CD14-positive monocyte (primary cell): ENCODE results near the gene DIS3L2. TPM values are rescaled to one million over a fixed set of nuclear protein-coding genes. Genes with fewer than 3 reads are reported as not detected.

Experiments
- DNase-seq, 3 donors: peaks; one replicate each; pipeline ENCODE4 v3.0.0-alpha.2; 2011 to 2022
- H2AFZ ChIP-seq: 2 replicates; pipeline ENCODE4 v1.6.0; 2012; ENCODE audit warnings: mild to moderate bottlenecking, low read depth, low read length, inconsistent platforms; ENCODE audit not compliant: insufficient read depth, poor library complexity, severe bottlenecking
- H3K27ac ChIP-seq, 2 donors: 1 replicate in 1 of 2; 2 replicates in 1 of 2; pipeline ENCODE4 v1.5.1; 2012 to 2013; ENCODE audit warnings: low read length in 2 of 2, control low read depth in 1 of 2, inconsistent platforms in 1 of 2, low read depth in 1 of 2, mild to moderate bottlenecking in 1 of 2
- H3K27me3 ChIP-seq, 2 donors: one replicate each; pipeline versions ENCODE4 v1.6.0 to v1.6.1; 2011 to 2013; ENCODE audit warnings: low read length in 2 of 2; ENCODE audit not compliant: control insufficient read depth in 2 of 2, insufficient read depth in 2 of 2
- H3K36me3 ChIP-seq, 2 donors: replicated peaks in 1 of 2; 1 replicate in 1 of 2; 2 replicates in 1 of 2; pipeline versions ENCODE4 v1.5.1 to v1.6.1; 2012 to 2013; ENCODE audit warnings: low read length in 2 of 2, control low read depth in 1 of 2, inconsistent platforms in 1 of 2, mild to moderate bottlenecking in 1 of 2; ENCODE audit not compliant: insufficient read depth in 2 of 2, control insufficient read depth in 1 of 2
- H3K4me1 ChIP-seq, 2 donors: 1 replicate in 1 of 2; 2 replicates in 1 of 2; pipeline versions ENCODE4 v1.5.1 to v1.6.1; 2012 to 2013; ENCODE audit warnings: low read length in 2 of 2, control low read depth in 1 of 2, inconsistent platforms in 1 of 2, mild to moderate bottlenecking in 1 of 2, moderate library complexity in 1 of 2; ENCODE audit not compliant: insufficient read depth in 2 of 2, control insufficient read depth in 1 of 2
- H3K4me2 ChIP-seq: replicated peaks from 2 replicates; pipeline ENCODE3; 2012; ENCODE audit warnings: low read length, moderate library complexity, mild to moderate bottlenecking; ENCODE audit not compliant: poor library complexity, severe bottlenecking; ENCODE audit errors: extremely low read depth
- H3K4me3 ChIP-seq, 3 experiments: fragments of 200-600 bp in 1 of 3; sonication (generic) in 1 of 3; replicated peaks in 1 of 3; 1 replicate in 2 of 3; 2 replicates in 1 of 3; pipeline ENCODE4 v1.5.1; 2011 to 2013; ENCODE audit warnings: low read length in 3 of 3, mild to moderate bottlenecking in 3 of 3, control low read depth in 2 of 3, low read depth in 2 of 3, inconsistent platforms in 1 of 3, moderate library complexity in 1 of 3
- H3K79me2 ChIP-seq: 2 replicates; pipeline ENCODE4 v1.6.0; 2012; ENCODE audit warnings: mild to moderate bottlenecking, control low read depth, inconsistent platforms, low read length, moderate library complexity; ENCODE audit not compliant: insufficient read depth
- H3K9ac ChIP-seq: 2 replicates; pipeline ENCODE4 v1.6.0; 2017; ENCODE audit warnings: low read length, mild to moderate bottlenecking; ENCODE audit not compliant: insufficient read depth, poor library complexity, severe bottlenecking
- H3K9me3 ChIP-seq, 2 donors: replicated peaks in 1 of 2; 1 replicate in 1 of 2; 2 replicates in 1 of 2; pipeline versions ENCODE4 v1.5.1 to v1.6.1; 2012 to 2013; ENCODE audit warnings: low read length in 2 of 2, control low read depth in 1 of 2; ENCODE audit not compliant: control insufficient read depth in 1 of 2, insufficient read depth in 1 of 2
- H4K20me1 ChIP-seq: 2 replicates; pipeline ENCODE4 v1.6.0; 2012; ENCODE audit warnings: mild to moderate bottlenecking, low read length, control low read depth, moderate library complexity; ENCODE audit not compliant: insufficient read depth
- H3K27ac Mint-ChIP-seq, 7 donors: one replicate each; pipeline ENCODE4 v1.8.0; 2020; ENCODE audit warnings: mild to moderate bottlenecking in 7 of 7, mixed read lengths in 7 of 7, moderate library complexity in 6 of 7, inconsistent platforms in 2 of 7
- H3K27me3 Mint-ChIP-seq, 3 donors: one replicate each; pipeline ENCODE4 v1.8.0; 2021 to 2022; ENCODE audit warnings: low read depth in 3 of 3, mild to moderate bottlenecking in 3 of 3, mixed read lengths in 3 of 3, moderate library complexity in 3 of 3, inconsistent platforms in 1 of 3
- H3K36me3 Mint-ChIP-seq, 2 donors: one replicate each; pipeline ENCODE4 v1.8.0; 2020; ENCODE audit warnings: mixed read lengths in 2 of 2, inconsistent platforms in 1 of 2, mild to moderate bottlenecking in 1 of 2
- H3K4me1 Mint-ChIP-seq: one replicate; pipeline ENCODE4 v1.8.0; 2020; ENCODE audit warnings: mild to moderate bottlenecking, mixed read lengths
- H3K4me3 Mint-ChIP-seq, 2 donors: one replicate each; pipeline ENCODE4 v1.8.0; 2020; ENCODE audit warnings: mild to moderate bottlenecking in 2 of 2, mixed read lengths in 2 of 2, moderate library complexity in 1 of 2
- H3K9me3 Mint-ChIP-seq, 7 donors: one replicate each; pipeline ENCODE4 v1.8.0; 2020 to 2022; ENCODE audit warnings: mixed read lengths in 7 of 7, mild to moderate bottlenecking in 6 of 7, moderate library complexity in 6 of 7, inconsistent platforms in 2 of 7
- WGBS: methylation state at CpG from one replicate; pipeline ENCODE4 v1.1.5; 2013; ENCODE audit warnings: missing lambda C conversion rate; ENCODE audit not compliant: insufficient coverage; 5-methylcytosine and 5-hydroxymethylcytosine counted together
- intact Hi-C, 2 donors: fragments of 100-400 bp; cut with micrococcal nuclease; formaldehyde crosslinking; loops; one replicate each; pipeline versions ENCODE4 v1.15.0 to v1.15.1; 2023
- polyA plus RNA-seq, 3 donors: library from polyadenylated mRNA; depleted of rRNA in 1 of 3; unstranded in 2 of 3; stranded (reverse) in 1 of 3; fragments of 300-500 nt in 2 of 3; fragments of >200 nt in 1 of 3; fragmentation: Illumina TruSeq in 2 of 3; gene quantifications; 1 replicate in 2 of 3; 2 replicates in 1 of 3; pipeline ENCODE4 v1.2.3, GENCODE V29; 2012 to 2021
- TF ChIP-seq, protein P1 (sequence below): fragments of 200-600 bp; IDR thresholded peaks from one replicate; pipeline ENCODE4 v1.8.0; 2022; ENCODE audit warnings: antibody characterized with exemption, mild to moderate bottlenecking

DIS3L2 gene
- polyA plus RNA-seq, 3 donors = 6.0 to 21.7 (median 6.4) TPM

DNA sequence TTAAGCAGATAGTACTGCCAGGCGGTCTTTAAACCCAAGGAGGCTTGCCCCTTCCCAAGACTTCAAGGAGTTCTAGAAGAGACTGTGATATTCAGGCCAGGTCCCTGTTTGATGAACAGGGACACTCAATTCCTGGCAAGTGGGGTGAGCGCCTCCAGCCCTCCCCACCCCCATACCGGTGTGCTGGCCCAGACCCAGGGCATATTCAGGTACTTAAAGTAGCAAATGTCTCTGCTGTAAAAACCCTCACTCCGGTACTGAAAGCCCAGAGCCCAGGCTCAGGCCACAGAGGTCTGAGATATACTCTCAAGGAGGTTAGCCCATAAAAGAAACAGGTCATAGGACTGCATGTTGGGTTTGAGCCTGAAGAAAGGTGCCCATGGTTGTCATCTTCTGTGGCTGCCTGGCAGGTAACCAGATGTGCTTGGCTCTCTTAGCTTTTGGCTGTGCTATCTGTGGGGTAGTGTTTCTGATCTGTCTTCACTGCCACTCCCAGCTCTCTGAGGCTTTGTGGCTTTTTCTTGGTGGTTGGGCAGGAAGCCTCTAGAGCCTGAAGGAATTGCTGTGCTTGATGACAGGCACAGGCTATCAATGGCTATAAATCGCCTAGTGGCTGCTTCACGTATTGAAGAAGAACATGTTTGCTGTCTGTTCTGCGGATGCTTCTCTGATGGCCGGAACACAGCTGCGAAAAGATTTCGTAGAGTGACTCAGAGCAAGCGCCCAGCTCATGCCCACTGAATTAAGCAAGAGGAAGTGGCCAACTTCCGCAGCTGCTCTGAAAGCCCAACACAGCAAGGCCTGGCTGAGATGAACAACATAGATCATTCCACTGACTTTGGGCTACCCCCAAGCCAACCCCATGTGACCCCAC lies 353.8 kb downstream of the DIS3L2 start:
- 5% methylated on average over 8 of the region's 12 CpGs for WGBS
- peak overlapping the region; percentile 76 for H2AFZ ChIP-seq
- intact Hi-C loops = loop anchor here in 1 of 2 donors (10.0 kb wide), 1 partner anchor 770 kb away; no protein-coding TSS in a partner anchor

DNA sequence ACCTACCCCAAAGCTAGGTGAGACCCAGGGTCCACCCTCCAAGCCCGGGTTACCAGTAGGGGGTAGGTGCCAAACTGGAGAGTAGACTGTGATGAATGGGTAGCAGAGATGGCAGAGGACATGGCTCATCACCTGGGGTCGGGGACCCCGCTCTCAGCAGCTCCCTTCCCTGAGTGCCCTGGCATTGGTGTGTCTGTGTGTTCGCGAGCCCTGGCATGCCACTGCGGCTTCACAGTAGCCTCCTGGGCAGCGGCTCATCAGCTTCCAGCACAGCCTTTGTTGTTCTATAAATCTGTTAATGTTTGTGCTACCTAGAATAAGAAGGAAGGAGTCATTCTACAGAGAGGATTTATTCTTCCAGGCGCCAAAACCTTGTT lies 354.4 kb downstream of the DIS3L2 start:
- Histone ChIP-seq H3K4me2 (peak overlapping the region; percentile 42), H3K4me1 (peaks cover 65 to 67% of the 10 kb centered on the region in 2 donors), H3K36me3 (peaks cover 0 to under 1% of the 10 kb centered on the region in 2 donors), H3K27me3 (no peaks in the 10 kb centered on the region), H3K9me3 (peaks cover 6 to 15% of the 10 kb centered on the region in 2 donors), H3K79me2 (peaks cover 2% of the 10 kb centered on the region), H3K27ac (peak overlapping the region; percentile 95 to 99), H2AFZ (peak overlapping the region; percentile 76), H3K9ac (peak overlapping the region; percentile 69), H3K4me3 (peak overlapping the region in 1 of 3 experiments; percentile 15), H4K20me1 (no peaks in the 10 kb centered on the region)
- Mint-ChIP-seq H3K27me3 (peaks cover 0 to 1% (median 0%) of the 10 kb centered on the region in 3 donors), H3K36me3 (peaks cover 23 to 30% of the 10 kb centered on the region in 2 donors), H3K4me1 (peaks cover 69% of the 10 kb centered on the region), H3K4me3 (peak overlapping the region; percentile 56 to 72), H3K27ac (peak overlapping the region; percentile 98 to 100 (median 98)), H3K9me3 (peaks cover 7 to 28% (median 16%) of the 10 kb centered on the region in 7 donors)
- 17% methylated on average over 4 of the region's 8 CpGs for WGBS
- intact Hi-C loops = loop anchor here in 1 of 2 donors (10.0 kb wide), 1 partner anchor 769 kb away; no protein-coding TSS in a partner anchor
- no peak for DNase-seq
- TF ChIP-seq, protein P1, sequence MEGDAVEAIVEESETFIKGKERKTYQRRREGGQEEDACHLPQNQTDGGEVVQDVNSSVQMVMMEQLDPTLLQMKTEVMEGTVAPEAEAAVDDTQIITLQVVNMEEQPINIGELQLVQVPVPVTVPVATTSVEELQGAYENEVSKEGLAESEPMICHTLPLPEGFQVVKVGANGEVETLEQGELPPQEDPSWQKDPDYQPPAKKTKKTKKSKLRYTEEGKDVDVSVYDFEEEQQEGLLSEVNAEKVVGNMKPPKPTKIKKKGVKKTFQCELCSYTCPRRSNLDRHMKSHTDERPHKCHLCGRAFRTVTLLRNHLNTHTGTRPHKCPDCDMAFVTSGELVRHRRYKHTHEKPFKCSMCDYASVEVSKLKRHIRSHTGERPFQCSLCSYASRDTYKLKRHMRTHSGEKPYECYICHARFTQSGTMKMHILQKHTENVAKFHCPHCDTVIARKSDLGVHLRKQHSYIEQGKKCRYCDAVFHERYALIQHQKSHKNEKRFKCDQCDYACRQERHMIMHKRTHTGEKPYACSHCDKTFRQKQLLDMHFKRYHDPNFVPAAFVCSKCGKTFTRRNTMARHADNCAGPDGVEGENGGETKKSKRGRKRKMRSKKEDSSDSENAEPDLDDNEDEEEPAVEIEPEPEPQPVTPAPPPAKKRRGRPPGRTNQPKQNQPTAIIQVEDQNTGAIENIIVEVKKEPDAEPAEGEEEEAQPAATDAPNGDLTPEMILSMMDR = no peak

More for the DNA sequence above, 353.8 kb downstream of the DIS3L2 start:
- H3K9me3 Mint-ChIP-seq = peaks cover 7 to 28% (median 16%) of the 10 kb centered on the region in 7 donors
- H3K4me3 ChIP-seq = peak overlapping the region in 1 of 3 experiments; percentile 19
- peaks cover 0 to 1% (median 0%) of the 10 kb centered on the region in 3 donors for H3K27me3 Mint-ChIP-seq
- H3K9me3 ChIP-seq = peaks cover 6 to 15% of the 10 kb centered on the region in 2 donors
- H3K9ac ChIP-seq = peak overlapping the region; percentile 69
- peak; percentile 95 to 98 (median 96) for DNase-seq
- TF ChIP-seq, protein P1 = peak; percentile 75
- no peaks in the 10 kb centered on the region for H3K27me3 ChIP-seq
- peak overlapping the region; percentile 42 for H3K4me2 ChIP-seq
- H3K27ac Mint-ChIP-seq = peak overlapping the region; percentile 98 to 100 (median 98)
- H3K27ac ChIP-seq = peak overlapping the region; percentile 95 to 99
- peak overlapping the region; percentile 56 to 72 for H3K4me3 Mint-ChIP-seq
- no peaks in the 10 kb centered on the region for H4K20me1 ChIP-seq
- H3K79me2 ChIP-seq = peaks cover 2% of the 10 kb centered on the region
- peaks cover 26 to 30% of the 10 kb centered on the region in 2 donors for H3K36me3 Mint-ChIP-seq
- peaks cover 65 to 66% of the 10 kb centered on the region in 2 donors for H3K4me1 ChIP-seq
- H3K4me1 Mint-ChIP-seq = peaks cover 66% of the 10 kb centered on the region
- peaks cover 0 to 7% of the 10 kb centered on the region in 2 donors for H3K36me3 ChIP-seq
